ENCODE measurements around the gene PXMP2. TPM values are rescaled to one million over a fixed set of nuclear protein-coding genes. Genes with fewer than 3 reads are reported as not detected.

The PXMP2 gene
- total RNA-seq, 1 donor from 2014 or later: 25.2 TPM

DNA sequence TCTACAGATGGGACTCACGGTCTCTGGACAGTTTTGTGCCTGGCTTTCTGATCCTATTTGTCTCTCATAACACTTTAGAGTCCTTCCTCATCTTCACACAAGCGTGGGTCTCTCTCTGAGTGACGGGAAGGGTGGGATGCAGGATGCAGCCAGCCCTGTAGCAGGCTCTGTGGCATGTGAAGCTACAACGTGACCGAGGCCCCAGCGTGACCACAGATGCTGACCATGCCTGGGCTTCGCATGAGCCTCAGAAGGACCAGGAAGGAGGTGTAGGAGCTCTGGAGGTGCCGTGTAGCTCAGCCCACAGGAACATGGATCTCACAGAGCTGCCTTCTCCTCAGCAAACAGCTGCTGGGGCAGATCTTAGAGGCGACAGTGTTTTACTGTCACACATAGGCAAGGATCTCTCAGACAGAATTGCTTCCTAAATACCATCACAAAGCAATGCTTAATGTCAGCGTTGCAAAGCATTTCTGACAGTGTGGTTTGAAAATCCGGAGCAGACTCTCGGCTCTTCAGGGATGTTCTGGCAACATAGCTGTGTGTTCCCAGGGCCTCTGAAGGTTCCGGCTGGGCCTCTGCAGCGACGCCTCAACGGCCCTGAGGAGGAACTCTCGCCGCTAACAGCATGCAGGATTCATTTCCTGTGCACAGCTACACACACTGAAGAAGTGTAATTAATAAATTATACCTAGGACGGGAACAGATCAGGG lies 52.4 kb downstream of the PXMP2 start:
- Mint-ChIP-seq H3K27me3 (ENCODE audit: low read depth) (no peaks in the 10 kb centered on the region), H3K9me3 (peaks cover 4% of the 10 kb centered on the region), H3K4me3 (no peak overlapping the region), H3K27ac (no peak overlapping the region), H3K36me3 (peaks cover 57% of the 10 kb centered on the region), H3K4me1 (no peaks in the 10 kb centered on the region)
- TF ChIP-seq, protein P1, sequence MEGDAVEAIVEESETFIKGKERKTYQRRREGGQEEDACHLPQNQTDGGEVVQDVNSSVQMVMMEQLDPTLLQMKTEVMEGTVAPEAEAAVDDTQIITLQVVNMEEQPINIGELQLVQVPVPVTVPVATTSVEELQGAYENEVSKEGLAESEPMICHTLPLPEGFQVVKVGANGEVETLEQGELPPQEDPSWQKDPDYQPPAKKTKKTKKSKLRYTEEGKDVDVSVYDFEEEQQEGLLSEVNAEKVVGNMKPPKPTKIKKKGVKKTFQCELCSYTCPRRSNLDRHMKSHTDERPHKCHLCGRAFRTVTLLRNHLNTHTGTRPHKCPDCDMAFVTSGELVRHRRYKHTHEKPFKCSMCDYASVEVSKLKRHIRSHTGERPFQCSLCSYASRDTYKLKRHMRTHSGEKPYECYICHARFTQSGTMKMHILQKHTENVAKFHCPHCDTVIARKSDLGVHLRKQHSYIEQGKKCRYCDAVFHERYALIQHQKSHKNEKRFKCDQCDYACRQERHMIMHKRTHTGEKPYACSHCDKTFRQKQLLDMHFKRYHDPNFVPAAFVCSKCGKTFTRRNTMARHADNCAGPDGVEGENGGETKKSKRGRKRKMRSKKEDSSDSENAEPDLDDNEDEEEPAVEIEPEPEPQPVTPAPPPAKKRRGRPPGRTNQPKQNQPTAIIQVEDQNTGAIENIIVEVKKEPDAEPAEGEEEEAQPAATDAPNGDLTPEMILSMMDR (IDR thresholded peaks at IDR 0.05; ENCODE audit: unreplicated experiment): no peak
- no peak for DNase-seq (ENCODE audit: low spot score in 2 of 2, unreplicated experiment in 2 of 2)

DNA sequence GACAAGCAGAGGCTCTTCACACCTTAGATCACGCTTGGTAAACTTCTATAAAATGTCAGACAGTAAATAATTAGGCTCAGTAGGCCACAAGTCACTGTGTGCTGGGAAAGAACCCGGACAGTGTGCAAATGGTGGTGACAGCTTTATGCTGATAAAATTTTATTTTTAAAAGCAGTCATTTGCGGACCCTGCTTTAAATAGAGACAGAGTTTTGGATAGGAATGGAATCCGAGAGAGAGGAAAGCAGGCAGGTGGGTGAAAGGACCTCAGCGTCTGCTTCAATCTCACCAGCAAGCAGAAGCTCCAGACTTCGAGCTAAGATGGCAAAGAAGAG lies 52.9 kb downstream of the PXMP2 start:
- TF ChIP-seq, protein P1 (IDR thresholded peaks at IDR 0.05; ENCODE audit: unreplicated experiment): no peak
- Mint-ChIP-seq H3K9me3 (peaks cover 4% of the 10 kb centered on the region), H3K27me3 (ENCODE audit: low read depth) (no peaks in the 10 kb centered on the region), H3K4me1 (no peaks in the 10 kb centered on the region), H3K27ac (no peak overlapping the region), H3K4me3 (no peak overlapping the region), H3K36me3 (peaks cover 61% of the 10 kb centered on the region)
- no peak for DNase-seq (ENCODE audit: low spot score in 2 of 2, unreplicated experiment in 2 of 2)

DNA sequence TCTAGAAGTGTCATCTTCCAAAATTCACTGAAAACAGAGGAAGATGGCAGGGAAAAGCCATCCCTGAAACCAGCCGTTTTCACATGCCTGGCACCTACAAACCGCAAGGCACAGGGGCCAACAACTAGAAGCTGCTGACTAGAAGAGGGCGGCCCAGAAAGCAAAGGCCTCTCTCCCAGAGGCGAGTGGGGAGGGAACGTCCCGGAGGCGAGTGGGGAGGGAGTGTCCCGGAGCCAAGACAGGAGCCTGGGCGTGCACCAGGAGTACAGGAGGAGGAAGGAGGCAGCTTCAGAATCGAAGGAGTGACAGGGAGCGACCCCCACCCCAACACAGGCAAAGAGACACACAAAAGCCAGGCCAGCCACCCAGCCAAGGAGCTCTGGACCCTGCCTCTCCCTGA lies 53.3 kb downstream of the PXMP2 start:
- Mint-ChIP-seq H3K27me3 (ENCODE audit: low read depth) (no peaks in the 10 kb centered on the region), H3K4me1 (no peaks in the 10 kb centered on the region), H3K27ac (no peak overlapping the region), H3K9me3 (peaks cover 4% of the 10 kb centered on the region), H3K36me3 (peaks cover 59% of the 10 kb centered on the region), H3K4me3 (no peak overlapping the region)
- no peak for DNase-seq (ENCODE audit: low spot score in 2 of 2, unreplicated experiment in 2 of 2)
- TF ChIP-seq, protein P1 (IDR thresholded peaks at IDR 0.05; ENCODE audit: unreplicated experiment): no peak

DNA sequence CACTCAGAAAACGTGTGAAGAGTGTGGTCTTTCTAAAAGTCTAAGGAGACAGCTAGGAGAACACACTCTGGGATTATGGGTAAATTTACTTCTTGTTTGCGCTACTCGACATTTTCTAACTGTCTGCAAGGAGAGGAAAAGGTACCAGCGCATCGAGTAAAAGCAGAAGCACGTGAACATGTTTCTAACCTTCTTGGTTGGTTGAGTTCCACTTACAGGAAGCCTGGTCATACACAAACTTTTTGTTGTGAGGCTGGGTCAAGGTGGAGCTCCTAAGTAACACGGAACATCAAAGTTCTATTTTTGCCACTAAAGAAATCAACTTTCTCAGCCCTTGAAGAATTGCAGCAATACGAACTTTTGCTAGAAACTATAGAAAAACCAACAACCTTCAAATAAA lies 54.2 kb downstream of the PXMP2 start:
- no peak for DNase-seq (ENCODE audit: low spot score in 2 of 2, unreplicated experiment in 2 of 2)
- Mint-ChIP-seq H3K27me3 (ENCODE audit: low read depth) (no peaks in the 10 kb centered on the region), H3K9me3 (peaks cover 4% of the 10 kb centered on the region), H3K4me1 (no peaks in the 10 kb centered on the region), H3K4me3 (no peak overlapping the region), H3K27ac (no peak overlapping the region), H3K36me3 (peaks cover 55% of the 10 kb centered on the region)
- TF ChIP-seq, protein P1 (IDR thresholded peaks at IDR 0.05; ENCODE audit: unreplicated experiment): no peak

DNA sequence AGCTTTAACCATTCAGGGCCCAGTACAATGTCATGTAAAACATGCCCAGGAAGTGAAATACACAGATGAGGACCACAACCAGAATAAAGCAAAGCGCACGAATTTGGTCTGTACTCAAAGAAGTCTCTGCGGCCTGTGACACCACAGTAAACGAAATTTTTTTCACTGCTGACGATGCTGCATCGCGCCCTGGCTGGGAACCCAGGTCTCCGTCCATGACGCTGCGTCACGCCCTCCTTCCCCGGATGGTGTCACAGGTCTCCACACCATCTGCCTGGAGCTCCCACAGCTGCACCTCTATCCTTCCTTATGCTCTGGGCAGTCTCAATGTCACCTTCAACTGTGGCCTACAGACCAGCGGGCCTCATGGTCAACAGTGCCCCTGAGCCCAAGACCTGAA lies 56.4 kb downstream of the PXMP2 start:
- Mint-ChIP-seq H3K27me3 (ENCODE audit: low read depth) (no peaks in the 10 kb centered on the region), H3K27ac (no peak overlapping the region), H3K9me3 (peaks cover 4% of the 10 kb centered on the region), H3K4me3 (no peak overlapping the region), H3K36me3 (peaks cover 58% of the 10 kb centered on the region), H3K4me1 (no peaks in the 10 kb centered on the region)
- no peak for DNase-seq (ENCODE audit: low spot score in 2 of 2, unreplicated experiment in 2 of 2)
- TF ChIP-seq, protein P1 (IDR thresholded peaks at IDR 0.05; ENCODE audit: unreplicated experiment): no peak

DNA sequence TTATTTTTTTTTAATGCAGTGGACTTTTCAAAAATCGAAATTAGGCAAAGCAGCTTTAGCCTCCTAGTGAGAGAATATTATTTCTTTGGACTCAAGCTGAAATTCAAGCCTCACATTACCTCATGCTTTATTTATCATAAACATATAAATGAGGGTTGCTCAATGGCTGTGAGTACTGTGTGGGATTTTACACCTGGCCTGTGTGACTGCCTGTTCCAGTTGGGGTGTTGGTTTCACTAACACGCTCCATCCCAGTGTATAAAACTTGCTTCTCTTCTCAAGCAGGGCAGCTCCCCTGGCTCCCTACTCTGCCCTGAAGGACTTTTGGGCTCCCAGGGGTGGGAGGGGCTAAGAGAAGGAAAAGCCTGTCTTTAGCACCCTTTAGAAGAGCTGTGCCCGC lies 59.2 kb downstream of the PXMP2 start:
- no peak overlapping the region for H3K27ac Mint-ChIP-seq
- TF ChIP-seq, protein P1 (IDR thresholded peaks at IDR 0.05; ENCODE audit: unreplicated experiment): no peak
- H3K4me1 Mint-ChIP-seq: no peaks in the 10 kb centered on the region
- DNase-seq (ENCODE audit: low spot score in 2 of 2, unreplicated experiment in 2 of 2): no peak
- H3K27me3 Mint-ChIP-seq (ENCODE audit: low read depth): no peaks in the 10 kb centered on the region
- no peak overlapping the region for H3K4me3 Mint-ChIP-seq
- peaks cover 4% of the 10 kb centered on the region for H3K9me3 Mint-ChIP-seq
- H3K36me3 Mint-ChIP-seq: peaks cover 51% of the 10 kb centered on the region
